Measurements from ENCODE around the gene DUSP9. TPM values are rescaled to one million over a fixed set of nuclear protein-coding genes. Genes with fewer than 3 reads are reported as not detected.

Gene DUSP9
- total RNA-seq, 4 donors from 2014 or later: 0.22 to 0.38 (median 0.34) TPM; not detected in 1

DNA sequence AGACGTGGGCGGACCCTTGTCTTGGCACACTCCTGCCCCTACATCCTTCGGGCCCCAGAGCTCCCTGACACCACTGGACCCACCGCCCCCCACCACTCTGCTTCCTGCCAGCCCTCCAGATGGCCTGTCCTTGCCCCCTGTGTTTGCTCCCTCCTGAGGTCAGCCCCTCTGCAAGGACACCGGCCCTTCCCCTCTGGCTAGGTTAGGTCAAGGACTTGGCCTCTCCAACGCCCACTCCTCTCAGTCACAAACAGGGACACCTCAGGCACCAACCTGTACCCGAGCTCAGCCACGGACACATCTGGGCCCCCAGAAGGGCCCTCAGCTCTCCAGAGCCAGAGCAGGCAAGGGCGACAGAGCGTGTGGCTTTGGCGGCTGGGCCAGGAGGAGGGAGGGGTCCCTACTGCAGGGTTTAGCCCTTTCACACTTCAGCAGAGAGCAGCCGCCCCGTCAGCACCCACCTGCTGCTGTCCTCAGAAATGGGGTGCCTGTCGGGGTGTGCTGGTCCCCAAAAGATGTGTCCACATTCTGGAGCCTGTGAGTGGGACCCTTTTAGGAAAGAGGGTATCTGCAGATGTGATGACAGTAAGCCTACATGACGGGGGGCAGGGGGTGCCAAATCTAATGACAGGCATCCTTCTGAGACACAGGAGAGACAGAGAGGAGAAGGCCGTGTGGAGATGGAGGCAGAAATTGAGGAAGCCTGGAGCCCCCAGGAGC, 23.5 kb upstream of the DUSP9 start:
- TF ChIP-seq, protein P1, sequence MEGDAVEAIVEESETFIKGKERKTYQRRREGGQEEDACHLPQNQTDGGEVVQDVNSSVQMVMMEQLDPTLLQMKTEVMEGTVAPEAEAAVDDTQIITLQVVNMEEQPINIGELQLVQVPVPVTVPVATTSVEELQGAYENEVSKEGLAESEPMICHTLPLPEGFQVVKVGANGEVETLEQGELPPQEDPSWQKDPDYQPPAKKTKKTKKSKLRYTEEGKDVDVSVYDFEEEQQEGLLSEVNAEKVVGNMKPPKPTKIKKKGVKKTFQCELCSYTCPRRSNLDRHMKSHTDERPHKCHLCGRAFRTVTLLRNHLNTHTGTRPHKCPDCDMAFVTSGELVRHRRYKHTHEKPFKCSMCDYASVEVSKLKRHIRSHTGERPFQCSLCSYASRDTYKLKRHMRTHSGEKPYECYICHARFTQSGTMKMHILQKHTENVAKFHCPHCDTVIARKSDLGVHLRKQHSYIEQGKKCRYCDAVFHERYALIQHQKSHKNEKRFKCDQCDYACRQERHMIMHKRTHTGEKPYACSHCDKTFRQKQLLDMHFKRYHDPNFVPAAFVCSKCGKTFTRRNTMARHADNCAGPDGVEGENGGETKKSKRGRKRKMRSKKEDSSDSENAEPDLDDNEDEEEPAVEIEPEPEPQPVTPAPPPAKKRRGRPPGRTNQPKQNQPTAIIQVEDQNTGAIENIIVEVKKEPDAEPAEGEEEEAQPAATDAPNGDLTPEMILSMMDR (IDR thresholded peaks at IDR 0.05; ENCODE audit: low read depth): no peak

DNA sequence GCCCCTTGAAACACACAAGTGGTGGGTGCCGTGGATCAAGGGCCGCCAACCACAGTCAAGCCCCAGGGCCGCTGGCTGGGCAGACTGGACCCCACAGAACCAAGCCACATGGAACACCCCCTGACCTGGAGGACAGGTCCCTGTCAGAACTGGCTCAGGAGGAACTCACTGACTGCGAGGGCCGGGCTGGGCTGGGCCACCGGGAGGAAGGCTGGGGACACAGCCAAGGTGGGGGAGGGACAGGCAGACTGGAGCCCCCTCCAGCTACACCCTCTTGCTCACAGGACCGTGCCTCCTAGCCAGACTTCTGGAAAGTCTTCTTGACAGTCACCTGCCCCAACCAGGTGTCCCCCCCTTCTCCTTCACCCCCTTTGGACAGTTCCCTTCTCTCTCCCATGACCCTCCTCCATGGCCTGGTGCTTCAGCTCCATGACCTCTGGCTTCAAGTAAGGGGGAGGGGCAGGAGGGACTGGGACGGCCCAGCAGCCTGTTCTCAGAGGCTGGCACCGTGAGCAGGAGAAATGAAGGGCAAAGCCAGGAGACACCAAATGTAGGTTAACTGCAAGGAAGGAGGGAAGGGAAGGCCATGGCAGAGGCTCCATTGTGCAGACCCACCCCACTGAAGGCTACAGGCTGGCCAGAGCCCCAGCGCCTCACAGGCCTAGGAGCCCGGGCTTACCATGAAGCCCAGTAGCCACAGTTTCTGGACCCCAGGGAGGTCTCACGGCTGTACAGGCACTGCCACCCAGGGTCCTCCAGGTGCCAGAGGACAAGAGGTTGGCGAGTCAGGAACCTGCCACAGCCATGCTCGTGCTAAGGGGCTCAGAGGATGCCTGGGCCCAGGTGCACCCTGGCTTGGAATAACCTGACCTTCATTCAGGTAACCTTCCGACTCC, 22.6 kb upstream of the DUSP9 start:
- TF ChIP-seq, protein P1 (IDR thresholded peaks at IDR 0.05; ENCODE audit: low read depth): no peak

DNA sequence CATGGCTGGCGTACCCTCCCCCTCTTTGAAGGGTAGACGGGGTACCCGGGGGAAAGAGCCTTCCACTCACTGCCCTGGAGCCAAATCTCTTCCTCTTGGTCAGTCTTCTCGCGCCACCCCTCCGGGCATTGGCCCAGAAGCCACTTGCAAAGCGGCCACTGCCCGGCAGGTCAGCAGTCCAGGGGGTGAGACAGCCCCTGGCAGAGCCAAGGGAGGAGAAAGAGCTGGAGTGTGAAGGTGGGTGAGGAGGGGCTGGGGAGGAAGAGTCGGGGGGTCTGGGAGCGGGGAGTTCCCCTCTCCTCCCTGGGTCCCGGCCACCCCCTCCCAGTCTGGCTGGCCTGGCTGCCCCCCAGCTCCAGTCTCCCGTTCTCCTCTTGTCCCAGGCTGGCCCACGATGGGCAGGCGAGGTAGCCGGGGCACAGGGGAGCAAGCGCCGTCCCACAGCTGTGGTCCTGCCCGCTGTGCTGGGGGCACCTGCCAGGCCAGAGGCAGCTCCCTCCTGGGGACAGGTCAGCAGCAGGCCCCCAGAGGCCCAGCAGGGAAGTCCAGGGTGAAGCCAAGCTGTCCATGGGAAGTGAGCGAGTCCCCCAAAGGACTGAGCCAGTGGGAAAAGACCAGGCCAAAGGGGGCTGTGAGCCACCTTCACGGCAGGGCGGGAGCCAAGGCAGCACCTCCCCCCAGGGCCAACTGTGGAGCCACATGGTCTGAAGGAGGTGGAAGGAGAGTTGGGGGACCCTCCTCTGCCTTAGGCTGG, 21.6 kb upstream of the DUSP9 start:
- TF ChIP-seq, protein P1 (IDR thresholded peaks at IDR 0.05; ENCODE audit: low read depth): no peak

DNA sequence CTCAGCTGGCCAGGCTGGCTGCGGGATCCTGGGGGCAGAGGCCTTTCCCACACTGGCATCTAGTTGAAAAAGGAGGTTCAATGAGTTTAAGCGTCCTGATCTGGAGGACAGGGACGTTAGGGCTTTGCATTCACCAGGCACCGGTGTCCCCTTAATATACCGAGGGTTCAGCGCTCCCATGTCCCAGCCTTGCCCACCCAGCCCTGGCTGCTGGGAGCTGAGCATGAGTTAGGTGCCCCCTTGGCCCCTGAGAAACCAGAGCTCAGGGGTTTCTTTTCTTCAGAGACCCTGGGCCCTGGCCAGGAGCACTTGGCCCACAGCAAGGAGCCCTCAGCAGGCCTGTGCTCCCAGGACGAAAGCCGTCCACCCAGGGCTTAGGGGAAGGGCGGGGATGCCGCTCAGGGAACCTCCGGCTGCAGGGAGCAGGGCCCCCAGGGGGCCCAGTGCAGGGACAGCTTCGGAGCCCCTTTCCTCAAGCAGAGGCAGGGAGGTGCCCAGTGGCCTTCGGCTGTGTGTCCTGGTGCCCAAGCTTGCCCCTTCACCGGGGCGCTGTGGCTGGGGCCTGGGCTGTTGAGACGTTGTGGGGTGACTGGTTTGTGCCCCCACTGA, 20.9 kb upstream of the DUSP9 start:
- TF ChIP-seq, protein P1 (IDR thresholded peaks at IDR 0.05; ENCODE audit: low read depth): no peak

DNA sequence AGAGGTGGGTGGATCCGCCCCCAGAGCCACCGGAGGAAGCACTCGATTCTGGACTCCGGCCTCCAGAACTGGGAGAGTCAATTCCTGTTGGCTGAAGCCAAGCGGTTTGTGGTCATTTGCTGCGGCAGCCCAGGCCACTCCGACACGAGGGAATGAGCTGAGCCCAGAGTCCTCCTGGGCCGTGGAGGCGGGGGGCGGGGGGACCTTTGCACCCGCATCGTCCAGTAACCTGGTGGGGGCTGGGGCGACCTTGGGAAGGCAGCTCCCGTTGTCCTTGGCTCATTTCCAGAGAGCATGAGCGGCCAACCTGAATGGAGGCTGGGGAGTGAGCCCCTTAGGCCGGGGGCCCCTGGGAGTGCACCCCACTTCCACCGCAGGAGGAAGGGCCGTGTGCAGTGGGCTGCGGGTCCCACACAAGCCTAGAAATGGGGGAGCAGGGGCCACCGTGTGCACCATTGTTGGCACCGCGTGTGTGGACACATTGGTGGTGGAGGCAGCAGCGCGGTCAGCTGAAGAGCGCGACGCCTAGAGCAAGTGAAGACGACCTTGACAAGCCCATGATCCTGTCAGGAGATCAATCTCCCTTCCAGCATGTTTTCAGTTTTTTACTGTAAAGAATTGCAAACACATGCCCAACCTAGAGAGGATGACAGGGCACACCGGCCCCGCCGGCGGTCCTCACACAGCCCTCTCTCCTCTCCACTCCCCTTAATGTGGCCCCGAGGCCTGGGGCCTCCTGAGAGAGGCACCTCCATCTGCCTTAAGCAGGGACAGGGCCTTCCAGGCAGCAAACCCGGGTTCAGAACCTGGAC, 19.9 kb upstream of the DUSP9 start:
- TF ChIP-seq, protein P1 (IDR thresholded peaks at IDR 0.05; ENCODE audit: low read depth): no peak

DNA sequence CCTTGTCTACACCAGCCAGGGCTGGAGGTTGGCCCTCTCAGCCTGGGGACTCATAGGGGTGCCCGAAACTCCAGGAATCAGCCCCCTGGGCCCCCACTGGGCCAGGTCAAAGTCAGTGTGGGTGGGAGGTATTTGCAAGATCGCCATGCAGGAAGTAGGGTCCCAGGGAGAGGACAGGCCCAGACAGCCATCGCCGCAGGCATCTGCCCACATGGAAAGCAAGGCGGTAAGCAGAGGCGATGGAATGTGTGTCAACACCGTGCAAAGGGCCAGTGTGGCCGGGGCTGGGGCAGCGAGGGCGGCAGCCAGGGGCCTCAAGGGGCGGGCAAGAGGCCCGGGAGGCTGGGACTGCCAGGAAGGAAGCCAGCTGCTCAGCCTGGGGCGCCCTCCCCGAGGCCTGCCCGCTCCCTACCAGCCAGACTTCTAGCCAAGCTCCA, 19.3 kb upstream of the DUSP9 start:
- TF ChIP-seq, protein P1 (IDR thresholded peaks at IDR 0.05; ENCODE audit: low read depth): no peak
